ENCODE measurements around the gene CCPG1.
"Not testable (repeated sequence)": the region's sequence is repeated elsewhere in the genome, so short reads cannot be mapped to it uniquely, and the experiment has no call there.

DNA sequence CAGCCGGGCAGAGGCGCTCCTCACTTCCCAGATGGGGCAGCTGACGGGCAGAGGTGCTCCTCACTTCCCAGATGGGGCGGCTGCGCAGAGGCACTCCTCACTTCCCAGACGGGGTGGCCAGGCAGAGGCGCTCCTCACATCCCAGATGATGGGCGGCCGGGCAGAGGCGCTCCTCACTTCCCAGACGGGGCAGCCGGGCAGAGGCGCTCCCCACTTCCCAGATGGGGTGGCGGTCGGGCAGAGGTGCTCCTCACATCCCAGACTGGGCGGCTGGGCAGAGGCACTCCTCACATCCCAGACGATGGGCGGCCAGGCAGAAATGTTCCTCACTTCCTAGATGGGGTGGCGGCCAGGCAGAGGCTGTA, 38.9 kb upstream of the CCPG1 start:
- TF ChIP-seq, protein P1, sequence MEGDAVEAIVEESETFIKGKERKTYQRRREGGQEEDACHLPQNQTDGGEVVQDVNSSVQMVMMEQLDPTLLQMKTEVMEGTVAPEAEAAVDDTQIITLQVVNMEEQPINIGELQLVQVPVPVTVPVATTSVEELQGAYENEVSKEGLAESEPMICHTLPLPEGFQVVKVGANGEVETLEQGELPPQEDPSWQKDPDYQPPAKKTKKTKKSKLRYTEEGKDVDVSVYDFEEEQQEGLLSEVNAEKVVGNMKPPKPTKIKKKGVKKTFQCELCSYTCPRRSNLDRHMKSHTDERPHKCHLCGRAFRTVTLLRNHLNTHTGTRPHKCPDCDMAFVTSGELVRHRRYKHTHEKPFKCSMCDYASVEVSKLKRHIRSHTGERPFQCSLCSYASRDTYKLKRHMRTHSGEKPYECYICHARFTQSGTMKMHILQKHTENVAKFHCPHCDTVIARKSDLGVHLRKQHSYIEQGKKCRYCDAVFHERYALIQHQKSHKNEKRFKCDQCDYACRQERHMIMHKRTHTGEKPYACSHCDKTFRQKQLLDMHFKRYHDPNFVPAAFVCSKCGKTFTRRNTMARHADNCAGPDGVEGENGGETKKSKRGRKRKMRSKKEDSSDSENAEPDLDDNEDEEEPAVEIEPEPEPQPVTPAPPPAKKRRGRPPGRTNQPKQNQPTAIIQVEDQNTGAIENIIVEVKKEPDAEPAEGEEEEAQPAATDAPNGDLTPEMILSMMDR (conservative IDR thresholded peaks at IDR 0.05; ENCODE audit: low read length) = not testable (repeated sequence)
- TF ChIP-seq EZH2phosphoT487 (IDR thresholded peaks at IDR 0.05; ENCODE audit: borderline replicate concordance, low read depth, low read length) = not testable (repeated sequence)

Measured in OCI-LY7 (cell line).